ENCODE results near the gene ZFPM1.

DNA sequence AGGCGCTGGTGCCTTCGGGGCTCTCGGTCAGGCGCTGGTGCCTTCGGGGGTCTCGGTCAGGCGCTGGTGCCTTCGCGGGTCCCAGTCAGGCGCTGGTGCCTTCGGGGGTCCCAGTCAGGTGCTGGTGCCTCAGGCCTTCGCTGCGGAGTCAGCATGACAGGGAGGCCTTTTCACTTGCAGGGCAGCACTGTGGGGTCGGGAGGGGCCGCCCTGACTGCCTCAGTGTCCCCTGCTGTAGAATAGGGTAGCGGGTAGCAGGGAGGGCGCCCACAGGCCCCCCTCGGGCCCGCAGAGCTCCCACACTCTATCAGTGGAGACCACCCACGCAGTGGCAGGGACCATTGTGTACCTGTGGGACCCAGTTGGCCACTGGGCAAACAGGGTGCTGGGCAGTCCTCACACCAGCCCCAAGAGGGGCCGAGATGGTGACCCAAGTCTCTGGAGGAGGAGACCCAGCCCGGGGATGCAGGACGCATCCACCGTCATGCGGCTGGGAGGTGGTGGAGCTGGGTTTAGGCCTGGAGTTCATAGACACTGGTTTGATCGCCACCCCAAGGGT is 38.0 kb downstream of the ZFPM1 start:
- TF ChIP-seq, protein P1, sequence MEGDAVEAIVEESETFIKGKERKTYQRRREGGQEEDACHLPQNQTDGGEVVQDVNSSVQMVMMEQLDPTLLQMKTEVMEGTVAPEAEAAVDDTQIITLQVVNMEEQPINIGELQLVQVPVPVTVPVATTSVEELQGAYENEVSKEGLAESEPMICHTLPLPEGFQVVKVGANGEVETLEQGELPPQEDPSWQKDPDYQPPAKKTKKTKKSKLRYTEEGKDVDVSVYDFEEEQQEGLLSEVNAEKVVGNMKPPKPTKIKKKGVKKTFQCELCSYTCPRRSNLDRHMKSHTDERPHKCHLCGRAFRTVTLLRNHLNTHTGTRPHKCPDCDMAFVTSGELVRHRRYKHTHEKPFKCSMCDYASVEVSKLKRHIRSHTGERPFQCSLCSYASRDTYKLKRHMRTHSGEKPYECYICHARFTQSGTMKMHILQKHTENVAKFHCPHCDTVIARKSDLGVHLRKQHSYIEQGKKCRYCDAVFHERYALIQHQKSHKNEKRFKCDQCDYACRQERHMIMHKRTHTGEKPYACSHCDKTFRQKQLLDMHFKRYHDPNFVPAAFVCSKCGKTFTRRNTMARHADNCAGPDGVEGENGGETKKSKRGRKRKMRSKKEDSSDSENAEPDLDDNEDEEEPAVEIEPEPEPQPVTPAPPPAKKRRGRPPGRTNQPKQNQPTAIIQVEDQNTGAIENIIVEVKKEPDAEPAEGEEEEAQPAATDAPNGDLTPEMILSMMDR (IDR thresholded peaks at IDR 0.05), result no peak
- TF ChIP-seq POLR2A (IDR thresholded peaks at IDR 0.05), result no peak

All from thyroid gland (tissue), 4 donors.